KMS-11 (cell line): ENCODE measurements around the gene CHTF18.

Experiments used
- H2AFZ ChIP-seq: fragments of 200-600 bp; sonication (generic); 2 replicates; pipeline ENCODE4 v1.6.1; 2016; ENCODE audit warnings: antibody characterized with exemption, mixed run types, low read depth
- H3K27ac ChIP-seq: fragments of 200-600 bp; sonication (generic); 2 replicates; pipeline ENCODE4 v1.6.1; 2016; ENCODE audit warnings: mild to moderate bottlenecking, mixed run types
- H3K27me3 ChIP-seq: fragments of 200-600 bp; sonication (generic); 2 replicates; pipeline ENCODE4 v1.6.1; 2017; ENCODE audit warnings: mild to moderate bottlenecking, low read depth, mixed run types, moderate library complexity; ENCODE audit not compliant: insufficient read depth
- H3K36me3 ChIP-seq: fragments of 200-600 bp; sonication (generic); 2 replicates; pipeline ENCODE4 v1.6.1; 2017; ENCODE audit warnings: mild to moderate bottlenecking, mixed run types; ENCODE audit not compliant: insufficient read depth
- H3K4me1 ChIP-seq: fragments of 200-600 bp; sonication (generic); 2 replicates; pipeline ENCODE4 v1.6.1; 2016; ENCODE audit warnings: mild to moderate bottlenecking, low read depth, mixed run types; ENCODE audit not compliant: poor library complexity, severe bottlenecking
- H3K4me2 ChIP-seq: fragments of 200-600 bp; sonication (generic); 2 replicates; pipeline ENCODE4 v1.7.0; 2016; ENCODE audit warnings: mild to moderate bottlenecking, mixed run types
- H3K4me3 ChIP-seq: fragments of 200-600 bp; sonication (generic); IDR thresholded peaks from 2 replicates; pipeline ENCODE4 v1.6.1; 2017; ENCODE audit warnings: low read depth, low read length, mixed read lengths; ENCODE audit not compliant: insufficient read depth
- H3K79me2 ChIP-seq: fragments of 200-600 bp; sonication (generic); 2 replicates; pipeline ENCODE4 v1.6.1; 2016; ENCODE audit warnings: low read depth, mixed run types; ENCODE audit not compliant: insufficient read depth
- H3K9ac ChIP-seq: fragments of 200-600 bp; sonication (generic); 2 replicates; pipeline ENCODE4 v1.6.1; 2016; ENCODE audit warnings: mild to moderate bottlenecking, mixed run types
- H4K20me1 ChIP-seq: fragments of 200-600 bp; sonication (generic); 2 replicates; pipeline ENCODE4 v1.6.1; 2016; ENCODE audit warnings: mild to moderate bottlenecking, mixed run types; ENCODE audit not compliant: insufficient read depth
- TF ChIP-seq, protein P1 (sequence below): fragments of 200-600 bp; sonication (generic); conservative IDR thresholded peaks from 2 replicates; pipeline ENCODE4 v1.6.1; 2017; ENCODE audit warnings: low read depth, mild to moderate bottlenecking, antibody characterized with exemption, low read length, moderate library complexity, mixed read lengths

CHTF18 gene

DNA sequence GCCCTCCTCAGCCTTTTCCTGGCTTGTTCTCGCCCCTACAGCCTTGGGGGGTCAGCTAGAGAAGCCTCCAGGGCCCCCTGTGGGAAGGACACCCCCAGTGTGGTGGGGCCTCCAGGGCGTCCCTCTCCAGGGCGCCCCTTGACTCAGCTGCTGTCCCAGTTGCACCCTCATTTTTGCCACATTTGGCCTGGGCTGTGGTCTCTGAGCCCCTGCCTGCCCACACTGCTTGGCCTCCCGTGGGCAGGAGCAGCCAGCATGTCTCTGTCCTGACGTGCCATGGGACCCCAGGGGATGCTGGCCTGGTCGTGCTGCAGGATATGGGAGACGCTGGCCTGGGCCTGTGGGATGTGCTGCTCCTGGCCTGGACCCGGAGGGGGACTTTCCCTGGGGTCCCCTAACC lies 5.0 kb downstream of the CHTF18 start:
- Histone ChIP-seq H3K36me3 (no peaks in the 10 kb centered on the region), H3K27ac (no peak overlapping the region), H3K9ac (no peak overlapping the region), H3K4me2 (no peak overlapping the region), H4K20me1 (no peaks in the 10 kb centered on the region), H2AFZ (no peak overlapping the region), H3K4me1 (peaks cover 13% of the 10 kb centered on the region), H3K4me3 (no peak overlapping the region), H3K79me2 (peaks cover 7% of the 10 kb centered on the region; the same call in 1 of the 2 replicates), H3K27me3 (0 out of 2 replicates have a peak, but pooled peaks cover 3% of the 10 kb centered on the region)
- TF ChIP-seq, protein P1, sequence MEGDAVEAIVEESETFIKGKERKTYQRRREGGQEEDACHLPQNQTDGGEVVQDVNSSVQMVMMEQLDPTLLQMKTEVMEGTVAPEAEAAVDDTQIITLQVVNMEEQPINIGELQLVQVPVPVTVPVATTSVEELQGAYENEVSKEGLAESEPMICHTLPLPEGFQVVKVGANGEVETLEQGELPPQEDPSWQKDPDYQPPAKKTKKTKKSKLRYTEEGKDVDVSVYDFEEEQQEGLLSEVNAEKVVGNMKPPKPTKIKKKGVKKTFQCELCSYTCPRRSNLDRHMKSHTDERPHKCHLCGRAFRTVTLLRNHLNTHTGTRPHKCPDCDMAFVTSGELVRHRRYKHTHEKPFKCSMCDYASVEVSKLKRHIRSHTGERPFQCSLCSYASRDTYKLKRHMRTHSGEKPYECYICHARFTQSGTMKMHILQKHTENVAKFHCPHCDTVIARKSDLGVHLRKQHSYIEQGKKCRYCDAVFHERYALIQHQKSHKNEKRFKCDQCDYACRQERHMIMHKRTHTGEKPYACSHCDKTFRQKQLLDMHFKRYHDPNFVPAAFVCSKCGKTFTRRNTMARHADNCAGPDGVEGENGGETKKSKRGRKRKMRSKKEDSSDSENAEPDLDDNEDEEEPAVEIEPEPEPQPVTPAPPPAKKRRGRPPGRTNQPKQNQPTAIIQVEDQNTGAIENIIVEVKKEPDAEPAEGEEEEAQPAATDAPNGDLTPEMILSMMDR = no peak

DNA sequence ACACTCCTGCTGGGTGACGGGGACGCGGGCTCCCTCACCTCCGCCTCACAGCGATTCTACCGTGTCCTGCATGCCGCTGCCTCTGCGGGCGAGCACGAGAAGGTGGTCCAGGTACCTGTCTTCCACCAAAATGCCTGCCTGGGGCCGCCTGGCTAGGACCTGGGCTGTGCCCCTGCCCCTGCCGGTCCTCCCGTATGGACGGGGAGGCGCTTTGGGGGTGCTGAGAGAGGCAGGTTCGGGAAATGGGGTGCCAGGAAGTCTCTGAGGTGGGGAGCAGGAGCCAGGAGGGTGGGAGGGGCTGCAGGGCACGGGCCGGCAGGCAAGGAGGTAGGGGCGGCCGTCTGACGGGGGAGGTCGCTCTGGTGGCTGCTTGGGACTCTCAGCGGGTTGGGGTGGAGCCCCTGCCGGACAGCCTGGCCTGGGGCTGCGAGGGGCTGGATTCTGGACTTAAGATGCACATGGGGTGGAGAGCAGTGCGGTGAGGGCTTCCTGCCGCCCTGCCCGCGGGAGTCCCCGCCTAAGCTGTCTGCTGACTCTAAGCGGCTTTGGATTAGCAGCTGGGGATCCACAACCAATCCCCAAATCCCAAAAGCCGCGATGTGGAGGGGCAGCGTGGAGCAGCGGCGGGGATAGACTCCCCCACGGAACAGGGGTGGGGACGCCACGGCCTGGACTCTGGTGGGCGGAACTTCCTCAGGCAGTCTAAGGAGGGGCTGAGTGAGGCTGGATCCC lies 5.8 kb downstream of the CHTF18 start:
- H3K4me2 ChIP-seq = no peak overlapping the region
- TF ChIP-seq, protein P1 = no peak
- H3K4me1 ChIP-seq = peaks cover 11% of the 10 kb centered on the region
- H3K79me2 ChIP-seq = no peaks in the 10 kb centered on the region
- peaks cover 12% of the 10 kb centered on the region; the same call in 1 of the 2 replicates for H3K27me3 ChIP-seq
- no peak overlapping the region for H3K4me3 ChIP-seq
- H4K20me1 ChIP-seq = no peaks in the 10 kb centered on the region
- H3K9ac ChIP-seq = no peak overlapping the region
- no peaks in the 10 kb centered on the region for H3K36me3 ChIP-seq
- no peak overlapping the region for H2AFZ ChIP-seq
- no peak overlapping the region for H3K27ac ChIP-seq

DNA sequence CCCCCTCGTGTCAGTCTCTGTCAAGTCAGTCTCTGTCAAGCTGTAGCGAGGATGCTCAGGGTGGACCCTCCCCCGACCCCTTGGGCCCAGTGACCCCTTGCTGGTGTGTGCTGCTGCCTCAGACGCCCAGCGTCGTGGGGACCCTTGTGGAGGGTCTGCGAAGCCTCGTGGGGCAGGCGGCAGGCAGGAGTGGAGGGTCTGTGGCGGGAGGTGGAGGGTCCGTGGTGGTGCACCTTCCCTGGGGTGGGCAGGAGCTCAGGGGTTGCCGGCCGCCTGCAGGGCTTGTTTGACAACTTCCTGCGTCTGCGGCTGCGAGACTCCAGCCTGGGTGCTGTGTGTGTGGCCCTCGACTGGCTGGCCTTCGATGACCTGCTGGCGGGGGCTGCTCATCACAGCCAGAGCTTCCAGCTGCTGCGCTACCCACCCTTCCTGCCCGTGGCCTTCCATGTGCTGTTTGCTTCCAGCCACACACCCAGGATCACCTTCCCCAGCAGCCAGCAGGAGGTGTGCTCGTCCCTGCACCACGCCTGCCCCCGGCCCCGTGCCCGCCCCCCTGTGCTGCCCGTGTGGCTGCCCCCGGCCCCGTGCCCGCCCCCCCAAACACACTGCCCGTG lies 6.5 kb downstream of the CHTF18 start:
- Histone ChIP-seq H2AFZ (no peak overlapping the region), H3K27me3 (peaks cover 16% of the 10 kb centered on the region; the same call in 1 of the 2 replicates), H3K36me3 (no peaks in the 10 kb centered on the region), H3K4me1 (peaks cover 8% of the 10 kb centered on the region), H3K79me2 (no peaks in the 10 kb centered on the region), H3K4me3 (no peak overlapping the region), H3K27ac (no peak overlapping the region), H4K20me1 (no peaks in the 10 kb centered on the region), H3K9ac (no peak overlapping the region), H3K4me2 (no peak overlapping the region)
- TF ChIP-seq, protein P1 = no peak

DNA sequence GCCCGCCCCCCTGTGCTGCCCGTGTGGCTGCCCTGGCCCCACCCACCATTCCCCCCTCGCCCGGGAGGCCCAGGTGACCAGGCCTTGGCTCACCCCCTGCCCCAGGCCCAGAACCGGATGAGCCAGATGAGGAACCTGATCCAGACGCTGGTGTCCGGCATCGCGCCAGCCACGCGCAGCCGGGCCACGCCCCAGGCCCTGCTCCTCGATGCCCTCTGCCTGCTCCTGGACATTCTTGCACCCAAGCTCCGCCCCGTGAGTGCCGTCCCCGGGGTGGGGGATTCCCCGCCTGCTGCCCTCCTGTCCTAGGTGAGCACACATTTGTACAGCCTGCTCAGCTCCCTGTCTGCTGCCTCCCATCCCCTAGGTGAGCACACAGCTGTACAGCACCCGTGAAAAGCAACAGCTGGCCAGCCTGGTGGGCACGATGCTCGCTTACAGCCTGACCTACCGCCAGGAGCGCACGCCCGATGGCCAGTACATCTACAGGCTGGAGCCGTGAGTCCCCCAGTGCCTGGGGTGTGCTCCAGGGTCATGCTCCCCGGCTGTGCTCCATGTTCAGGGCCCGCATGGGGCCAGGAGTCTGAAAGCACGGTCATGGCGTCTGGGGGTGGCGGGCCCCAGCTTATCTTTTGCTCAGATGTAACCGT lies 7.3 kb downstream of the CHTF18 start:
- Histone ChIP-seq H3K4me2 (no peak overlapping the region), H3K4me1 (peaks cover 8% of the 10 kb centered on the region), H4K20me1 (no peaks in the 10 kb centered on the region), H3K36me3 (no peaks in the 10 kb centered on the region), H3K27ac (no peak overlapping the region), H3K27me3 (peaks cover 23% of the 10 kb centered on the region), H3K4me3 (no peak overlapping the region), H3K9ac (no peak overlapping the region), H3K79me2 (no peaks in the 10 kb centered on the region), H2AFZ (no peak overlapping the region)
- TF ChIP-seq, protein P1 = no peak
